GM18508 (cell line): ENCODE data around the gene COL5A3.

Experiments
- ATAC-seq: cut with Tn5 transposase; IDR thresholded peaks from one replicate; pipeline ENCODE4 v1.9.1; 2021; ENCODE audit warnings: moderate number of reproducible peaks; ENCODE audit not compliant: insufficient read depth, unreplicated experiment

Gene COL5A3

DNA sequence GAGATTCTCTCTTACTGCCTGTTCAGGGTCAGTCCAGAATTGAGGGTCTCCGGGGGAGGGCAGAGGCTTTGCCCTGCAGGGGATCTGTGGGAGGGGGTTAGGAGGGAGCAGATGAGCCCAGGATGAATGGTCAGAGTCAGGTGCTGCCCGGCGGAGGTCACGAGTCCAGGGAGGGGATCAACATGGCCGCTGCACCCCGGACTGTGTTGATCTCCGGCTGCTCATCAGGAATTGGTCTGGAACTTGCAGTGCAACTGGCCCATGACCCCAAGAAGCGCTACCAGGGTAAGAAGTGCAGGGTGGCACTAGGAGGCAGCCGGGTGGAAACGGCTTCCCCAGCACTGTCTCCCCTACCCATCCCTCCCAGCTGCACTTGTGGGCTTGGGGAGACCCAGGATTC is 3.0 kb upstream of the COL5A3 start, which contains the start of gene RDH8:
RDH8 (plus strand) TSS at position 168 of the 400 bp plus-strand sequence; CDS start at position 183, 15 bp downstream.
- no peak for ATAC-seq

DNA sequence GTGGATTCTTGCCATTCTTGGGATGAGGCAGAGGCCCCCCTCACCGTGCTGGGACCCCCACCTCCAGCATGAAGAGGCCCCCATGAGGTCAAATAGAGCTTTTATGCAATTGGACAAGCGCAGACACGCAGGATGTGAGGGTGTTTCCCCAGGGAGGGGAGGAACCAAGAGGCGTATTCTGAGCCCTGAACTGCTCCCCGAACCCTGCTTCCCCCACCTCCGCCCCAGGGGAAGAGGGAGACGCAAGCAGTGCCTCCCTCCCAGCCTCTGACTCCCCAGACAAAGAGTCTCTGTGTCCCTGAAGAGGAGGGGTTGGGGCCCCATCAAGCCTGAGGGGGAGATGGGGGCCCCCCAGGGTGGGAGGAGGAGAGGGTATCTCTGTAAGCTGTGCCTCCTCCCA is 1.7 kb upstream of the COL5A3 start:
- no peak for ATAC-seq

DNA sequence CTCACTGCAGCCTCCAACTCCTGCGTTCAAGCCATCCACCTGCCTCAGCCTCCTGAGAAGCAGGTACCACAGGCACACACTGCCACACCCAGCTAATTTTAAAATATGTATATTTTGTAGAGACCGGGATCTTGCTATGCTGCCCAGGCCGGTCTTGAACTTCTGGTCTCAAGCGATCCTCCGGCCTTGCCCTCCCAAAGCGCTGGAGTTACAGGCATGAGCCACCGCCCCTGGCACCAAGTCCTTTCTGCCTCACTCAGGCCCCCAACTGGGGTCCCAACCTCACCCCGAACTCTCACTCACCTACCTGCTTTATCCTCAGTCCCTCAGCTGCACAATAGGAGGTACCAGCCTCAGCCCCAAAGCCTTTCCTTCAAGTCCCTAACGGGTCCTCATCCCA is 635 bp upstream of the COL5A3 start:
- no peak for ATAC-seq

DNA sequence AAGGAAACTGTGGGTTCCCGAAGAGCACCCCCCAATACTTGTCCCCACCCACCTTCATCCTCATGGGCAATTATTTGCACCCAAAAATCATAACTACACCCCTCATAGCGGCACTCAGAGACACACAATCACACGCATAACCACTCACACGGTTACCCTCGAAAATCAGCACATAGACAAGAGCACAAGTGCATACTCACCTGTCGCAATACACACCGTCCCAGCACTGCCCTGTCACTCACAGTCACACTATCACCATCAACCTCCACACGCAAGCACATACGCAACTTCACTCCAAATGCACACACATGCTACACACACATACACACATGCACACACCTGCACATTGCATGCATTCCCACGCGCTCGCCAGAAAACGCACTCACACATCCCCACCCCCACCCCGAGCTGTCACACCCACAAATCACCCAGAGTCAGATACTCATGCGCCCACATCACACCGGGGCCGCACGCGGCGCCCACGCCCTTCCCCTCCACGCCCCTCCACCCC is 535 bp downstream of the COL5A3 start:
- no peak for ATAC-seq

DNA sequence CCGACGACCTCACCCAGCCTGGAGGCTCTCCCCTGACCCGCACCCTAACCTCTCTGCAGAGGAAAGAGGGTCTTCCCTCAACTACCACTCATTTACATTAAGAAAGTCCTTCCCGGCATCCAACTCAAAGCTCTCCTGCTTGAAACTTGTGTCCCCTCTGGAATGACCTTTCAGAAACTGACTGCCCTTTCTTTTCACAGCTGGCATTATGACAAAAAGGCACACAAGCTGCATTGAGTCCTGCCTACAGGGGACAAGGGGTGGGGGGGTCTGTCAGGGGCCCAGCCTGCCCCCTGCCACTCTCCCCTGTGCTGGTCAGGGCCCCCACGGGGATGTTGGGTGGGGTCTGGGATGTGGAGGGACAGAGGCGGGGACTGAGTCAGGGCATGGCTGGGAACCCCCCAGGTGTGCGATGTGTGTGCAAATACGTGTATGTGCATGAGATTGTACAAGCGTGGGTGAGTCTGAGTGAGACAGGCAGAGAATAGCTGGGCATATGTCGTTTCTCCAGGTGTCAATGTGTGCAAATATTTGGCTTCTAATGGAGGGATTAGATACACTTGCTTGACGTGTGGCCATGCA is 2.0 kb downstream of the COL5A3 start:
- no peak for ATAC-seq

DNA sequence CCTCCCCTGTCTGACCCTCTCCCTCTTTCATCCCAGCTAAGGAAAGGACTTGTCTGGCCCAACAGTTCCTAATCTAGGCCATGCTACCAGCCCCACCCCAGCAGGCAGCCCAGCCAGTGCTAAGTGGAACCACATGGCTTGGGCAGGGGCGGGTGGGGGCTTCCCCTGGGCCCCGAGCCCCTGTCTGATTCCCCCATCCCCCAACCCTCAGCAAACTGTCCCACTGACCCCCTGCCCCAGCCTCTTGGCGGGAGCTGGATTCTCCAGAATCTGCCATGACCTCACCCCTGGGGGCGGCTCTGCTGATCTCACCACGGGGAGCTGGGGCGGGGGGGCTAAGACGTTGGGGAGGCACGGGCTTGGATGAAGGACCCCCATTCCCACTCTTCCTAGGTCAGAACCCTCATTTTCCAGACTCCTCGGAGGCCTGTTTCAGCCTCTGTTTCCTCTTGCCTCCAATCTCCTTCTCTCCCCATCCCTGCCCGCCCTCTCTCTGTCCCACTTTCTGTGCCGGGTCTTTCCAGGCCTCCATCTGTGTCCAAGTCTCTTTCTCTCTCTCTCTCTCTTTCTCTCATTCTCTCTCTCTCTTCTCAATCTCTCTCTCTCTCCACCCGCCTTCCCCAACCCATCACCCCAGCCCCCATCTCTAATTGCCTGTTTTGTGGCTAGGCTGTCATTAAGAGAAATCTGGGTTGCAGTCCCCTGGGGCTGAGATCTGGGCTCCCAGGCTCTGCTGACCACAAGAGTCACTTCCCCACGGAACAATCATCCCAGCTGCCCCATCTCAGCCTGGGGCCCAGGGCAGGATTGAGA is 2.7 kb downstream of the COL5A3 start:
- no peak for ATAC-seq

DNA sequence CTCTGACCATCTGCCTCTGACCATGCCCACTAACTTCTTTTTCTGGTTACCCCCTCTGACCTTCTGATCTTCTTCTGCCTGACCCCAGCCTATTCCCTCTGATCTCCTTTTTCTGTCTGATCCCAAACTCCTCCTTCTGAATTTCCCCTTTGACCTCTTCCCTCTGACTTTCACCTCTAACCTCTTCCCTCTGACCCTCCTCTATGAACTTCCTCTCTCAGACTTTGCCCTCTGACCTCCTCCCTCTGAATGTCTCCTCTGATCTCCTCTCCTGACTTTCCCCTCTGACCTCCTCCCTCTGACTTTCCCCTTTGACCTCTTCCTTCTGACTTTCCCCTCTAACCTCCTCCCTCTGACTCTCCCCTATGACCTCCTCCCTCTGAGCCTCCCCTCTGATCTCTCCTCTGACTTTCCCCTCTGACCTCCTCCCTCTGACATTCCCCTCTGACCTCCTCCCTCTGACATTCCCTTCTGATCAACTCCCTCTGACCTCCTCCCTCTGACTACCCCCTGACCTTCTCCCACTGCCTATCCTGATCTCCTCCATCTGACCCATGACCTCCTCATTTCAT is 3.5 kb downstream of the COL5A3 start:
- no peak for ATAC-seq

DNA sequence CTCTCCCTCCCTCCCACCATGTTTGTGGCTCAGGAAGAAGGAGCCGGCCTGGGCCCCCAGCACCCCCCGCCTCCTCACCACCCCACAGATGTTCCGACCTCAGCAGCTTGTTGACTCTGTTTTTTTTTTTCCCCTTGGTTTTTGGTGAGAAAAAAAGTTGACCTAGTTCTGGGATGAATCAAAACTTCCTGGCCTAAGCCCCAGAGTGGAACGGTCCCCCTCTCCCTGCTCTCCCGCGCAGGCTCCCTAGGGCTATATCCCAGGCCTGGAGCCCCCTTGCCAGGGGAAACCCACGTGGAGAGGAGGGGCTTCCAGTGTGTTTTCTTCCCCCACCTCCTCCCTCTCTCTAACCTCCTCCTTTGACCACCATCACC is 4.0 kb downstream of the COL5A3 start:
- no peak for ATAC-seq

DNA sequence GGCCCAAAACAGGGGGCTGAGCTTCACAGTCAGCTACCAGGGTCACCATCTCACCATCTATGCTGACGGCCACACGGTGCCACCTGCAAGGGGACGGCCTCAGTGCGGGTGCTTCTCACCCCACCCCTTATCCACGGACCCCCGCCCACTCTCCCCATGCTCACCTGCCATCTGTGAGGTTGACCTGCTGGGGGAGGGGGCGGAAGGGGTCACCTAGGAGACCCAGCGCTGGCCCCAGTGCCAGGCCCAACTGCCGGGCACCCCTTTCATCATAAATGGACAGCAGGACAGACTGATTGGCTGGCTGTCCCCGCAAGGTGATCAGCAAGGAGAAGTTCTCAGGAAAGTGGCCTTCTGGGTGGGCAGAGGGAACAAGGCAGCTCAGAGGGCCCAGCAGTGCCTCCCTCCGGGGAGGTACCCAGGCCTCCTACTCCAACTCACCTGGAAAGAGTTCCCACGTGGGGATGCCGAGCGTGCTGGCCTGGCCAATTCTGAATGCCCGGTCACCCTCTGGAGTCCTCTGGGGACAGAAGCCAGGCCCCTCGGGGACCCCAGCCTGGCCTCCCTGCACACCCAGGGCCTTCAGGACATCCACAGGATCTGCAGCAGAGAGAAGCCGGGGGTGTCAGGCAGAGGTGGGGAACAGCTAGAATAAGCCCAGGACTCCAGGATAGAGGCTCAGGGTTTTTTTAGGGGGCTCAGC is 4.5 kb downstream of the COL5A3 start:
- ATAC-seq = no peak

DNA sequence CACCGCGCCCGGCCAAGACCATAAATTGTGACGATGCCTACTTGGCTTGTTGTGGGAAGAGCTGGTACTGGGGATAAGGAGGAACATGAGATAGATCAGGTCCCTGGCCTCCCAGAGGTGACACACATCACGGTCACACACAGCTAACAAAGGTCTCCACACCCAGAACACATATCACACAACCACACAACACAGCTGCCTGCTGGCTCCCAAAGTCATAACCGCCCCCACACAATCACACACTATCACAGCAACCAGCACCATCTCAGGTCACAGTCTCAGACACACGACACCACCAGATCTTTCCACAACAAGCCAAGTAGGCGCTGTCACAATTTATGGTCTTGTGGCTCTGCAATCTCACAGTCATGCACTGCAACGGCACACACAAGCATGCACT is 5.7 kb downstream of the COL5A3 start:
- ATAC-seq = no peak

DNA sequence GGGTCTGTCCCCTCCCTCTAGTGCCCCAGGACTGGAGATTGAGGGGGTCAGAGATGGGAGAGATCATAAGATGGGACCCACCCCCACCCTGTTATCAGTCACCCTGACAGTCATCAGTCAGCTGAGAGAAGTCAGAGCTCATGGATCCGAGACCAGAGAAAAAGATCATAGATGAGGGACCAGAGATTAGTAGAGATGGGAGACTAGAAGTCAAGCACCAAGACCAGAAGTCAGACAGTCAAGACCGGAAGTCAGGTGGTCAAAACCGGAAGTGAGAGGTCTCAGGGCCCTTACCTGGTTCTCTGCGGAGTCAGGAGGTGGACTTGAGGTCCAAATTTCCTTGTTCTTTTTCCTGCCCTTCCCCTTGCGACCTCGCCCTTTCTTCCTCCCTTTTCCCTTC is 7.0 kb downstream of the COL5A3 start:
- ATAC-seq = no peak

DNA sequence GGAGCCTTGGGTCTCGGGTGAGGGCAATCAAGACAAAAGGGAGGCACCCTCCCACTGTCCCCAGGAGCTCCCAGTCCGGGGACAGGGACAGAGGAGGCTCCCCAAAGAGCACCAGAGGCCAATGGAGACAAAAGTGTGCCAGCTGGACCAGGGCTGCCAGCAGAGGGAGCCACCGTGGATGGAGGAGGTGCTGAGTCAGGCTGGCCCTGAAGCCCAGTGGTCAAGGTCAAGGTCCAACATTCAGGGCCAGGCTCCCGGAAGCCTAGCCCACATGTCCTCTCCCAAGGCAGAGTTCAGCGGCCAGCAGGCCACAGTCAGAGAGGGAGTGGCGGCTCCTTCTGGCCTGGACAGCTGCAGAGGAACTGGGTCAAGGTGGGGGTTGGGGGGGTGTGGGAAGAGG is 8.4 kb downstream of the COL5A3 start:
- ATAC-seq = no peak

DNA sequence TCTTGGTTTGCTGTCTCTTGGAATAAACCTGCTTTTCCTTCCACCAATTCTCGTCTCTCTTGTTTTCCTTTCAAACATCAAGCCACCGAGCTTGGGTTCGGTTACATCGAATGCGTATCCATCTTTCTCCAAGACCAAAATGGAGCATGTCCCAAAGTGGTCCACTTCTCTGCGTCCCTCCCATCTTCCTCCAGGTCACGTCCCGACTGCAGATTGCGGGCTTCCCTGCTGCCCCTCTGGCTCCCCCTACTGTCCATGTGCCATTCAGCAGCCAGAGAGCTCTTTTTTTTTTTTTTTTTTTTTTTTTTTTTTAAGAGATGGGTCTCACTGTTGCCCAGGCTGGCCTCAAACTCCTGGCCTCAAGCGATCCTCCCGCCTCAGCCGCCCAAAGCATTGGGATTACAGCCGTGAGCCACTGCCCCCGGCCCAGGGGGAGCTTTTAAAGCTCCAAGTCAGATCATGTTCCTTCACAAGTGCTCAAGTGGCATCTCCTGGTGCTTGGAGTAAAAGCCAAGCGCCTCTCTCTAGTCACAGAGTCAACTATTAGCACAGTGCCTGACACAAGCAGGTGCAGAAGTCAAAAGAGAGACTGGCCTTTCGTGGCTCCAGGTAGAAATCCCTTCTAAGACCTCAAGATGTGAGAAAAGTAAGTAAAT is 10.0 kb downstream of the COL5A3 start:
- no peak for ATAC-seq

DNA sequence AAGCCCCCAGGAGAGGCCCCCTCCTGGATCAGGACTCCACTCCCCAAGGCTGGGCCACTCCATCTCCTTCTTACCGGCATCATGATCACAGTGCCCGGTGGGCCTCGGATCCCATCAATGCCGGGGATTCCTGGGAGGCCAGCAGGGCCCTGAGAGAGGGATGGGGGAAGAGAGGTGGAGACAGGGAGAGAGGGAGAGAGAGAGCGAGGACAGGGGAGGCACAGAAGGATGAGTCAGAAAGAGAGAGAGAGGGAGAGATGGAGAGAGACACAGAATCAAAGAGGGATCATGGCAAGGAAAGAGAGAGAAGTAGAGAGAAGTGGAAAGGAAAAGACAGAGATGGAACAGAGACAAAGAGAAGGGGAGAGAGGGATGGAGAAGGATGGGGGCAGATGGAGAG is 13.8 kb downstream of the COL5A3 start:
- ATAC-seq = no peak

DNA sequence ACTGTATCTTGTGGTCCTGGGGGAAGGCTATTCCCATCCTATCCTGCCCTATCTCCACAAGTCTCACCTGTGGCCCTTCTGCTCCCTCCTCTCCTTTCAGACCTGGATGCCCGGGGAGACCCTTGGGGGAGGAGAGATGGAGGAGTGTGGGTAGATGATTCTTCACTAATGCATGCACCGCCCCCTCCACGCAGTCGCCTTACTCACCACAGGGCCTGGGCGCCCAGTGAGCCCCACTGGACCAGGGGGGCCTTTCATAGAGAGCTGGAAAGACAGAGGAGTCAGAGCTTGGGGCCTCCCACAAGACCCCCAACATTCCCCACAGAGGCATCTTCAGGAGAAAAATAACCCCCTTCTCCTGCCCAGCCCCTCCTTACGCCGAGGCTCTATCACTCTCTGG is 14.3 kb downstream of the COL5A3 start:
- no peak for ATAC-seq

DNA sequence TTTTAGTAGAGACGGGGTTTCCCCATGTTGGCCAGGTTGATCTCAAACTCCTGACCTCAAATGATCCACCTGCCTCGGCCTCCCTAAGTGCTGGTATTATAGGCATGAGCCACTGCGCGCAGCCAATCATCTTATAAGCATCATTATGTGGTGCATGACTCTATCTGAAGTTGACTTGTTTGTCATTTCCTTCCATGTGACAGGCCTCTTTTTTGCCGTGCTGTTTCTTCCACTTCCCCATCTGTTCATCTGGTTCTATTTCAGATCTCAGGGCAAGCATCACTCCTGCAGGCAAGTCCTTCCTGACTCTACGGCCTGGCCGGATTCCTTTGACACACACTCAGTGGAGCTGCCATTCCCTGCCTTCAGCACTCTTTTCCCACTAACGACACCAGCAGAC is 15.2 kb downstream of the COL5A3 start:
- no peak for ATAC-seq

DNA sequence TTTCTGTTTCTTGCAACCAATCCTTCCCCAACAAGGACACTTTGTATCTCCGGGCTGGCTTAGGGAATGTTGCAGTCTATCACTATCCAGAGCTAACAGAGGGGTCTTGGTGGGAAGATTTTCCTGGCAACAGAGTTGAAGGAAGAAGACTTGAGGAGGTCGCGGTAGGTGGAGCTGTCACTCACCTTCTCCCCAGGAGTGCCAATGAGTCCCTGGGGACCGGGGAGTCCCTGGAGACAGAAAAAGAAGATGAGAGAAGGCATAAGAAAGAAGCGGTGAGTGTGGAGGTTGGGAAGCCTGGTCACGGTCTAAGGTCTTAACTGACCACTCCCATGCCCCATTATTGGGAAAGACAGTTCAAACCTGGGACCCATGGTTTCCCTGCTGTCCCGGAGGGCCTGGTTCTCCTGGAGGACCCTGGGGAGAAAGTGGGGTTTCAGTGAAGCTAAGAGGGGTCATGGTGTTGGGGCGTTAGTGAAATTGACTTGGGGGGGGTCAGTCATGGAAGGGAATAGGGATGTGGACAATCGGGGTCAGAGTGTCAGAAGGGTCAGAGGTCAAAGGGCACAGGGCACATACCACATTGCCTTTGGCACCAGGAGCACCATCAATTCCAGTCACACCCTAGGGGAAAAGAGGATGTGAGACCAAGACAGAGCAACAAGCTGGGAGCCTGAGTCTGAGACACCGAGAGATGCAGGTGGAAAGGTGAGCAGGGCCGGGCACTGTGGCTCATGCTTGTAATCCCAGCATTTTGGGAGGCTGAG is 18.7 kb downstream of the COL5A3 start:
- ATAC-seq = no peak

DNA sequence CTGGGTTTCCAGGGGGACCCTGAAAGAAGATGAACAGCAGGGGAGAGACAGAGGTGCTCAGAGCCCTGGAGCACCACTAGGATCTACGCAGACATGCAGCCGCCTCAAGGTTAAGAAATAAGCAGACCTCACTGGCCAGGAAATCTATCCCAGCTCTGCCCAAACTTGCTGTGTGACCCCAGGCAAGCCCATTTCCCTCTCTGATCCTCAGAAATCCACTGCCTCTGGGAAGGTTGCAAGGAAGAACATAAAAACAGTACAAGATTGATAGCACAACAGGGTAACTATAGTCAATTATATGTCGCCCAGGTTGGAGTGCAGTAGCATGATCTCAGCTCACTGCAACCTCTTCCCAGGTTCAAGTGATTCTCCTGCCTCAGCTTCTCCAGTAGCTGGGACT is 20.8 kb downstream of the COL5A3 start:
- no peak for ATAC-seq

DNA sequence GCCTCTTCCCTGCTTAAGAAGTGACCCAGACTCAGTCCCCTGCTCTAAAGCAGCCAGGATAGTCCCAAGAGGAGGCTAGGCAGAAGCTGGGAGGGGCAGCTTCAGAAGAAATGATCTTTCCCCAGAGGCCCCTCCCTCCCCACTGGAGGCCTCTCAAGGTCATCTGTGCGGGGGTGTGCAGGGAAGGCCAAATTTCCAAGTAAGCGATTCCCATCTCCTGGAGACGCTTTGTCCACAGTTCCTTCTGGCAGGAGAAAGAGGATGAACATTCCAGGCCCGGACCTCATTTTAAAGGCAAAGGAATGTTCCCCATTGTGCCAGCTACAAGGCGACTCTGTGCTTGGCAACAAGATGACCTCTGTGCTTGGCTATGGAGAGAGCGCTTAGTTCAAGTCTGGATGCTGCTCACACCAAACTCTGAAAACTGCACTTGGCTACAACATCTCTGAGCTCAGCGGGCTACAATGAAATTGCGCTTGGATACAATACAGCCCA is 23.5 kb downstream of the COL5A3 start:
- no peak for ATAC-seq
